Stimulated activated CD8-positive, alpha-beta memory T cell treated with anti-CD3 and anti-CD28 coated beads, Interleukin-15, amount 100 ng/mL, for 48 hours (primary cell): Measurements from ENCODE around the gene CLDND2.
A peak's percentile ranks its signal among the peaks of the same experiment; 100 is the strongest.

Experiments
- DNase-seq, 2 donors: peaks; one replicate each; pipeline ENCODE4 v3.0.0-alpha.2; 2020; ENCODE audit warnings: low read depth in 2 of 2

Gene CLDND2

GRCh38 chr19:51354742-51355148 lies 14.1 kb downstream of the CLDND2 start:
- DNase-seq, result peak in 1 of 2 donors; percentile 52

- DNase-seq, result no peak
Measured at GRCh38 chr19:51354103-51354741, 14.6 kb downstream of the CLDND2 start.

GRCh38 chr19:51352783-51353360 lies 15.9 kb downstream of the CLDND2 start:
- DNase-seq, result no peak

- no peak for DNase-seq
Measured at GRCh38 chr19:51351266-51351990, 17.4 kb downstream of the CLDND2 start.

GRCh38 chr19:51347209-51347928 lies 21.4 kb downstream of the CLDND2 start:
- no peak for DNase-seq

- no peak for DNase-seq
Measured at GRCh38 chr19:51346742-51347141, 22.1 kb downstream of the CLDND2 start.

- no peak for DNase-seq
Measured at GRCh38 chr19:51345076-51345620, 23.7 kb downstream of the CLDND2 start.

- no peak for DNase-seq
Measured at GRCh38 chr19:51342631-51343569, 25.9 kb downstream of the CLDND2 start.

GRCh38 chr19:51341976-51342580 lies 26.7 kb downstream of the CLDND2 start, which contains the start of gene VSIG10L:
Gene VSIG10L, minus strand, starts transcription at chr19:51342139. Its CDS starts 15 bp downstream, at chr19:51342124.
- DNase-seq, result no peak

GRCh38 chr19:51341066-51341465 lies 27.7 kb downstream of the CLDND2 start:
- no peak for DNase-seq

- peak; percentile 93 to 96 for DNase-seq
Measured at GRCh38 chr19:51339687-51340656, 28.8 kb downstream of the CLDND2 start.

- DNase-seq, result no peak
Measured at GRCh38 chr19:51339313-51339686, 29.5 kb downstream of the CLDND2 start.

GRCh38 chr19:51338563-51339312 lies 30.1 kb downstream of the CLDND2 start:
- peak; percentile 81 for DNase-seq

GRCh38 chr19:51337861-51338562 lies 30.8 kb downstream of the CLDND2 start:
- no peak for DNase-seq

- no peak for DNase-seq
Measured at GRCh38 chr19:51337141-51337860, 31.5 kb downstream of the CLDND2 start.

GRCh38 chr19:51333836-51334460 lies 34.9 kb downstream of the CLDND2 start:
- no peak for DNase-seq

- no peak for DNase-seq
Measured at GRCh38 chr19:51331716-51332115, 37.1 kb downstream of the CLDND2 start.
